ENCODE results near the gene LRRC4C. TPM values are rescaled to one million over a fixed set of nuclear protein-coding genes. Genes with fewer than 3 reads are reported as not detected.

Gene LRRC4C
- total RNA-seq, 1 donor from 2014 or later, result 1.5 TPM

- DNase-seq (ENCODE audit: low read depth), result no peak
- Histone ChIP-seq H3K4me3 (ENCODE audit: low read depth, low read length) (no peak overlapping the region), H3K36me3 (ENCODE audit: control insufficient read depth, insufficient read depth, low read length) (no peaks in the 10 kb centered on the region), H3K27me3 (ENCODE audit: control insufficient read depth, insufficient read depth, low read length) (no peaks in the 10 kb centered on the region)
- TF ChIP-seq CTCF (IDR thresholded peaks at IDR 0.05; ENCODE audit: insufficient read depth, low read length, poor library complexity, severe bottlenecking), result no peak
Observed at GRCh38 chr11:40370821-40371616, 1088.4 kb downstream of the LRRC4C start.

DNA sequence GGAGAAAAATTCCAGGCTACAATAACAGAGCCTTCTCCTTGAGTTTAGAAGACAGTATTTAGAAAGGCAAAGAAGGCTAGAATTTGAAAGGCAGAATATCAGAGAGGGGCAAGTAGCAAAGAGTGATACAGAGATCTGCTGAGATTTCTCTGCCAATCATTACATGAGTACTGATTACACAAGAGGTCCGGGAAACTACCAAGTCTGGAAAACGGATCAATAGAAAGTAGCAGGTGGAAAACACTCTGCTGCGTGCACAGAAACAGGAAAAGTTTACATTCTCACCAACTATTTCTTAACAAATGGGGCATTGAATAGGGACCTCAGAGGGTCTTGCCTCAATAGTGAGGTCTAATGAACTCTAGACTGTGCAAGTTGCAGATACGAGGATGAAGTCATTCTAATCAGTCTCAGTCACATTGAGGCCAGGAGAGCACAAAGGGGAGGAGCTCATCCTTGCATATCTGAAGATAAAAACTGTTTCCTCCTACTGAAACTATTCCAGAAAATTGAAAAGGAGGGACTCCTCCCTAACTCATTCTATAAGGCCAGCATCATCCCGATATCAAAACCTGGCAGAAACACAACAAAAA is 1099.2 kb downstream of the LRRC4C start:
- H3K27me3 ChIP-seq (ENCODE audit: control insufficient read depth, insufficient read depth, low read length), result no peaks in the 10 kb centered on the region
- no peak overlapping the region for H3K4me3 ChIP-seq (ENCODE audit: low read depth, low read length)
- DNase-seq (ENCODE audit: low read depth), result no peak
- H3K36me3 ChIP-seq (ENCODE audit: control insufficient read depth, insufficient read depth, low read length), result no peaks in the 10 kb centered on the region
- TF ChIP-seq CTCF (IDR thresholded peaks at IDR 0.05; ENCODE audit: insufficient read depth, low read length, poor library complexity, severe bottlenecking), result no peak

DNA sequence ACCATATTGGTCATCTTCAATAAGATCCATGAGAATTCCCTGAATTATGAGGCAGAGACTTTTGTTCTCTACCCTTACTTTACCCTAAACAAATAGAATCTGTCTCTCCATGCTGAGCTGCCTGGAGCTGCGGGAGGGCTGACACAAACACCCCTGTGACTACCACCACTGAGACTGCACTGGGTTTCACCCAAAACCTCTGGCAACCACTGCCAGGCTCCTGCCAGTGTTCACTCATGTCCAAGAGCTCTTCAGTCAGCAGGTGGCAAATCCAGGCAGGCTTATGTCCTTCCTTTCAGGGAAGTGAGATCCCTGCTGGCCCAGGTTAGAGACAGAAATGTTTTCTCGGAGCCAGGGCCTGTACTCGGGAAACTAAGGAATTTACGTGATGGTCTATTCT is 1105.3 kb downstream of the LRRC4C start:
- no peak overlapping the region for H3K4me3 ChIP-seq (ENCODE audit: low read depth, low read length)
- H3K36me3 ChIP-seq (ENCODE audit: control insufficient read depth, insufficient read depth, low read length), result no peaks in the 10 kb centered on the region
- H3K27me3 ChIP-seq (ENCODE audit: control insufficient read depth, insufficient read depth, low read length), result no peaks in the 10 kb centered on the region
- no peak for TF ChIP-seq CTCF (IDR thresholded peaks at IDR 0.05; ENCODE audit: insufficient read depth, low read length, poor library complexity, severe bottlenecking)
- no peak for DNase-seq (ENCODE audit: low read depth)

- H3K36me3 ChIP-seq (ENCODE audit: control insufficient read depth, insufficient read depth, low read length), result no peaks in the 10 kb centered on the region
- H3K27me3 ChIP-seq (ENCODE audit: control insufficient read depth, insufficient read depth, low read length), result no peaks in the 10 kb centered on the region
- TF ChIP-seq CTCF (IDR thresholded peaks at IDR 0.05; ENCODE audit: insufficient read depth, low read length, poor library complexity, severe bottlenecking), result no peak
- no peak for DNase-seq (ENCODE audit: low read depth)
- H3K4me3 ChIP-seq (ENCODE audit: low read depth, low read length), result no peak overlapping the region
Observed at GRCh38 chr11:40340911-40341310, 1118.5 kb downstream of the LRRC4C start.

DNA sequence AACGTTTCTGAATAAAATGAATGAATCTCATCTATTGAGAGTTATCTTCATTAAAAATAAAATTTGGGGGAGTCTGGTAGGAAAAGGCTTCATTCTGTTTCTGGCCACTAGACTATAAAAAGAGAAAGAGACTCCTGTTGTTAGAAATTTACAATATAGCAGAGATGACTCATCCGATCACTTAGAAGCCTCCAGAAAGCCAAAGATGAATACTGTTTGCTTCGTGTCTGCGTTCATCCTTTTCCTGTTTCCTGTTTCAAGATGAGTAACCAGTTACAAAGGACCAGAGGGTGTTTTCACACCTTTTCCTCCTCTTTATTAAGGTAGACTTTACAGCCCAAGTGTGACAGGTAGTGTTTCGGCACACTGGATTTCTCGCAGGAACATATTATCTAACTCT is 1120.7 kb downstream of the LRRC4C start:
- no peak overlapping the region for H3K4me3 ChIP-seq (ENCODE audit: low read depth, low read length)
- H3K36me3 ChIP-seq (ENCODE audit: control insufficient read depth, insufficient read depth, low read length), result no peaks in the 10 kb centered on the region
- DNase-seq (ENCODE audit: low read depth), result peak; percentile 26
- no peak for TF ChIP-seq CTCF (IDR thresholded peaks at IDR 0.05; ENCODE audit: insufficient read depth, low read length, poor library complexity, severe bottlenecking)
- no peaks in the 10 kb centered on the region for H3K27me3 ChIP-seq (ENCODE audit: control insufficient read depth, insufficient read depth, low read length)

Measured in kidney epithelial cell (primary cell).